Measurements from ENCODE around the gene GRM8.
"Not testable (repeated sequence)": the region's sequence is repeated elsewhere in the genome, so short reads cannot be mapped to it uniquely, and the experiment has no call there.

GRM8 gene

GRCh38 chr7:126839624-126840023, 413.1 kb downstream of the GRM8 start:
- Histone ChIP-seq H3K4me1 (ENCODE audit: insufficient read depth, low read length, severe bottlenecking) (no peaks in the 10 kb centered on the region), H3K4me2 (ENCODE audit: low read length) (no peak overlapping the region), H2AFZ (ENCODE audit: low read length) (no peak overlapping the region), H3K9me3 (ENCODE audit: low read length) (no peaks in the 10 kb centered on the region), H3K27ac (ENCODE audit: low read depth, low read length, poor library complexity, severe bottlenecking) (no peak overlapping the region), H3K9me2 (ENCODE audit: low read depth, low read length) (no peaks in the 10 kb centered on the region), H3K27me3 (ENCODE audit: insufficient read depth, low read length) (no peaks in the 10 kb centered on the region), H4K20me1 (ENCODE audit: insufficient read depth, low read length) (no peaks in the 10 kb centered on the region), H3F3A (ENCODE audit: insufficient read depth, low read length) (no peaks in the 10 kb centered on the region), H3K79me2 (ENCODE audit: insufficient read depth, low read length) (no peaks in the 10 kb centered on the region), H3K36me3 (ENCODE audit: insufficient read depth, low read length) (no peaks in the 10 kb centered on the region), H3K4me3 (ENCODE audit: low read depth, low read length, poor library complexity, severe bottlenecking) (no peak overlapping the region), H3K9ac (ENCODE audit: low read length) (no peak overlapping the region)
- TF ChIP-seq EZH2 (IDR thresholded peaks at IDR 0.05; ENCODE audit: borderline replicate concordance, low read length), result no peak
- no peak for TF ChIP-seq CTCF (IDR thresholded peaks at IDR 0.05; ENCODE audit: low read length)

GRCh38 chr7:126838194-126838593, 414.5 kb downstream of the GRM8 start:
- Histone ChIP-seq H3K27me3 (ENCODE audit: insufficient read depth, low read length) (no peaks in the 10 kb centered on the region), H3K9me2 (ENCODE audit: low read depth, low read length) (no peaks in the 10 kb centered on the region), H3K79me2 (ENCODE audit: insufficient read depth, low read length) (no peaks in the 10 kb centered on the region), H3K9ac (ENCODE audit: low read length) (no peak overlapping the region), H3K4me1 (ENCODE audit: insufficient read depth, low read length, severe bottlenecking) (no peaks in the 10 kb centered on the region), H3K36me3 (ENCODE audit: insufficient read depth, low read length) (no peaks in the 10 kb centered on the region), H3K27ac (ENCODE audit: low read depth, low read length, poor library complexity, severe bottlenecking) (no peak overlapping the region), H4K20me1 (ENCODE audit: insufficient read depth, low read length) (no peaks in the 10 kb centered on the region), H3K4me2 (ENCODE audit: low read length) (no peak overlapping the region), H3K9me3 (ENCODE audit: low read length) (no peaks in the 10 kb centered on the region), H3F3A (ENCODE audit: insufficient read depth, low read length) (no peaks in the 10 kb centered on the region), H3K4me3 (ENCODE audit: low read depth, low read length, poor library complexity, severe bottlenecking) (no peak overlapping the region), H2AFZ (ENCODE audit: low read length) (no peak overlapping the region)
- TF ChIP-seq CTCF (IDR thresholded peaks at IDR 0.05; ENCODE audit: low read length), result no peak
- TF ChIP-seq EZH2 (IDR thresholded peaks at IDR 0.05; ENCODE audit: borderline replicate concordance, low read length), result no peak

- not testable (repeated sequence) for H4K20me1 ChIP-seq (ENCODE audit: insufficient read depth, low read length); H3K4me3 ChIP-seq (ENCODE audit: low read depth, low read length, poor library complexity, severe bottlenecking); H3K9me2 ChIP-seq (ENCODE audit: low read depth, low read length); H3K36me3 ChIP-seq (ENCODE audit: insufficient read depth, low read length); H2AFZ ChIP-seq (ENCODE audit: low read length); H3K27me3 ChIP-seq (ENCODE audit: insufficient read depth, low read length); H3K9me3 ChIP-seq (ENCODE audit: low read length); H3K27ac ChIP-seq (ENCODE audit: low read depth, low read length, poor library complexity, severe bottlenecking); H3F3A ChIP-seq (ENCODE audit: insufficient read depth, low read length); H3K4me2 ChIP-seq (ENCODE audit: low read length); H3K9ac ChIP-seq (ENCODE audit: low read length); H3K79me2 ChIP-seq (ENCODE audit: insufficient read depth, low read length); H3K4me1 ChIP-seq (ENCODE audit: insufficient read depth, low read length, severe bottlenecking)
Measured at GRCh38 chr7:126831241-126831640, 421.5 kb downstream of the GRM8 start.

GRCh38 chr7:126820925-126821324, 431.8 kb downstream of the GRM8 start:
- H3K36me3 ChIP-seq (ENCODE audit: insufficient read depth, low read length), result no peaks in the 10 kb centered on the region

More at GRCh38 chr7:126820925-126821324, 431.8 kb downstream of the GRM8 start:
- H3K79me2 ChIP-seq (ENCODE audit: insufficient read depth, low read length), result no peaks in the 10 kb centered on the region
- no peak overlapping the region for H3K4me2 ChIP-seq (ENCODE audit: low read length)
- H3K9ac ChIP-seq (ENCODE audit: low read length), result no peak overlapping the region
- no peak overlapping the region for H3K4me3 ChIP-seq (ENCODE audit: low read depth, low read length, poor library complexity, severe bottlenecking)
- TF ChIP-seq EZH2 (IDR thresholded peaks at IDR 0.05; ENCODE audit: borderline replicate concordance, low read length) (no peak), CTCF (IDR thresholded peaks at IDR 0.05; ENCODE audit: low read length) (no peak)
- H4K20me1 ChIP-seq (ENCODE audit: insufficient read depth, low read length), result no peaks in the 10 kb centered on the region
- H3K9me2 ChIP-seq (ENCODE audit: low read depth, low read length), result no peaks in the 10 kb centered on the region
- H2AFZ ChIP-seq (ENCODE audit: low read length), result no peak overlapping the region
- no peaks in the 10 kb centered on the region; the same call in 1 of the 2 replicates for H3K27me3 ChIP-seq (ENCODE audit: insufficient read depth, low read length)
- no peak overlapping the region for H3K27ac ChIP-seq (ENCODE audit: low read depth, low read length, poor library complexity, severe bottlenecking)
- H3K9me3 ChIP-seq (ENCODE audit: low read length), result no peaks in the 10 kb centered on the region
- H3K4me1 ChIP-seq (ENCODE audit: insufficient read depth, low read length, severe bottlenecking), result no peaks in the 10 kb centered on the region
- no peaks in the 10 kb centered on the region for H3F3A ChIP-seq (ENCODE audit: insufficient read depth, low read length)
